SK-N-SH treated with all-trans-retinoic acid at 6 μM for 48 hours (cell line): ENCODE data around the gene DNAJC1.

ENCODE experiments used
- ARNTL ChIP-seq: fragments of 450-650 bp; formaldehyde crosslinking; IDR thresholded peaks from 2 replicates; pipeline ENCODE4 v1.5.0; 2020; ENCODE audit warnings: low read depth, mild to moderate bottlenecking, moderate library complexity, borderline replicate concordance
- CREB5 ChIP-seq: fragments of 250-450 bp; sonication (Bioruptor Pico); IDR thresholded peaks from 2 replicates; pipeline ENCODE4 v1.5.1; 2020; ENCODE audit warnings: low read depth, mild to moderate bottlenecking, moderate library complexity
- CSDC2 ChIP-seq: fragments of 250-450 bp; sonication (Bioruptor Pico); IDR thresholded peaks from 2 replicates; pipeline ENCODE4 v1.5.0; 2020; ENCODE audit warnings: mild to moderate bottlenecking, moderate library complexity
- ESRRG ChIP-seq: fragments of 250-450 bp; sonication (Bioruptor Pico); IDR thresholded peaks from 2 replicates; pipeline ENCODE4 v1.6.1; 2021; ENCODE audit warnings: mild to moderate bottlenecking
- ISL1 ChIP-seq: fragments of 250-450 bp; sonication (Bioruptor Pico); IDR thresholded peaks from 2 replicates; pipeline ENCODE4 v2.1.2; 2022; ENCODE audit warnings: mild to moderate bottlenecking, moderate library complexity
- OSR1 ChIP-seq: fragments of 250-450 bp; sonication (Bioruptor Pico); IDR thresholded peaks from 2 replicates; pipeline ENCODE4 v1.8.0; 2022; ENCODE audit warnings: moderate library complexity, mild to moderate bottlenecking, inconsistent platforms
- RARB ChIP-seq: fragments of 250-450 bp; sonication (Bioruptor Pico); IDR thresholded peaks from 2 replicates; pipeline ENCODE4 v1.8.0; 2021; ENCODE audit warnings: mild to moderate bottlenecking, moderate library complexity
- ZC3H10 ChIP-seq: fragments of 250-450 bp; sonication (Bioruptor Pico); IDR thresholded peaks from 2 replicates; pipeline ENCODE4 v1.5.1; 2021; ENCODE audit warnings: mild to moderate bottlenecking, moderate library complexity
- ZFP3 ChIP-seq: fragments of 250-450 bp; sonication (Bioruptor Pico); IDR thresholded peaks from 2 replicates; pipeline ENCODE4 v1.5.0; 2020; ENCODE audit warnings: mild to moderate bottlenecking, moderate library complexity
- ZFP30 ChIP-seq: fragments of 450-650 bp; formaldehyde crosslinking; IDR thresholded peaks from 2 replicates; pipeline ENCODE4 v1.5.0; 2022; ENCODE audit warnings: mild to moderate bottlenecking, moderate library complexity
- ZNF565 ChIP-seq: fragments of 450-650 bp; formaldehyde crosslinking; conservative IDR thresholded peaks from 2 replicates; pipeline ENCODE4 v1.5.0; 2020; ENCODE audit warnings: low read depth, mild to moderate bottlenecking, moderate library complexity
- ZNF8 ChIP-seq: fragments of 450-650 bp; formaldehyde crosslinking; IDR thresholded peaks from 2 replicates; pipeline ENCODE4 v1.5.0; 2020; ENCODE audit warnings: mild to moderate bottlenecking, moderate library complexity
- TF ChIP-seq, protein P1 (sequence below): fragments of 250-450 bp; sonication (Bioruptor Pico); IDR thresholded peaks from 2 replicates; pipeline ENCODE4 v1.8.0; 2020; ENCODE audit warnings: mild to moderate bottlenecking, moderate library complexity, borderline replicate concordance
- TF ChIP-seq, protein P2 (sequence below): fragments of 250-450 bp; sonication (Bioruptor Pico); IDR thresholded peaks from 2 replicates; pipeline ENCODE4 v1.5.0; 2020; ENCODE audit warnings: mild to moderate bottlenecking, moderate library complexity

DNA sequence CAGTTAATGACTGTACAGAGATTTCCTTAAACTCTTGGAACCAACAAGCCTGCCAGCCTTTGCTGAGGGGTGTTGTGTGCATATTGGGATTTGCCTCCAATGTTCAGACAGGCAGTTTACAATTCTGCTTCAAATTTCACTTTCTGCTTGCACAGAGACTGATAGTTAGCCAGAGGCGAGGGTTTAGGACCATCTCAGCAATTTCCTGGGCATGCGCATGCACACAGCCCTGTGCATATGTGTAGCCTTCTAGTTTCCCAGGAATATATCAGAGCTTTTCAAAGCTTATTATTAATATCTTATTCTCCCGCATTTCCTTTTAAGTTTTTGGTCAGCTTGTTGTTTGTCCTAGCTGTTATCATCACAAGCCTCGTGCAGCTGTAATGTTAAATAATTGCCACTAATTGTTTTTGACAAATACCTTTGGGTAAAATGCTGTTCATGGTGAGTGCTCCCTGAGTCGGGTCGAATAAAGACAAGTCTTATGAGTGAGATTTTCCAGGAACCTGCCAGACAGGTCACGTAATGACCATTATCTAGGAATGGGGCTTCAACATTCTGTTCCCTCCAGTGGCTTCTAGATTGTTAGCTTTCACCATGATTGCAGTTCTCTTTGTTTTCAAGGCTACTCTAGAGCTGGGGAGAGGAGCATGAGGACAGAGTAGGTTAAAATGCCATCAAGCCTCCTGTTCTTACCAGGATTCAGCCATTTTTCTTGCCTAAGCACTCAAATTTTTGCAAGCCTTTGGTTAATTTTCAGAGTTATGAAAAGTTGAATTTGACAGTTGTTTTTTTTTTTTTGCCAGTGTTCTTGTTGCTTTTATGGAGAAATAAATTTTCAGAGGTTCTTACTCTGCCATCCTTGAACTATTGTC, 24.1 kb upstream of the DNAJC1 start:
- TF ChIP-seq ZNF8 (CRISPR knock-in tag) (no peak), ZFP30 (CRISPR knock-in tag) (no peak), ZNF565 (CRISPR knock-in tag) (no peak), ESRRG (CRISPR knock-in tag) (no peak), RARB (no peak), ISL1 (CRISPR knock-in tag) (no peak), ARNTL (CRISPR knock-in tag) (no peak), ZFP3 (CRISPR knock-in tag) (no peak), ZC3H10 (CRISPR knock-in tag) (no peak), CSDC2 (CRISPR knock-in tag) (no peak), OSR1 (CRISPR knock-in tag) (no peak), CREB5 (CRISPR knock-in tag) (no peak)
- TF ChIP-seq, protein P1, sequence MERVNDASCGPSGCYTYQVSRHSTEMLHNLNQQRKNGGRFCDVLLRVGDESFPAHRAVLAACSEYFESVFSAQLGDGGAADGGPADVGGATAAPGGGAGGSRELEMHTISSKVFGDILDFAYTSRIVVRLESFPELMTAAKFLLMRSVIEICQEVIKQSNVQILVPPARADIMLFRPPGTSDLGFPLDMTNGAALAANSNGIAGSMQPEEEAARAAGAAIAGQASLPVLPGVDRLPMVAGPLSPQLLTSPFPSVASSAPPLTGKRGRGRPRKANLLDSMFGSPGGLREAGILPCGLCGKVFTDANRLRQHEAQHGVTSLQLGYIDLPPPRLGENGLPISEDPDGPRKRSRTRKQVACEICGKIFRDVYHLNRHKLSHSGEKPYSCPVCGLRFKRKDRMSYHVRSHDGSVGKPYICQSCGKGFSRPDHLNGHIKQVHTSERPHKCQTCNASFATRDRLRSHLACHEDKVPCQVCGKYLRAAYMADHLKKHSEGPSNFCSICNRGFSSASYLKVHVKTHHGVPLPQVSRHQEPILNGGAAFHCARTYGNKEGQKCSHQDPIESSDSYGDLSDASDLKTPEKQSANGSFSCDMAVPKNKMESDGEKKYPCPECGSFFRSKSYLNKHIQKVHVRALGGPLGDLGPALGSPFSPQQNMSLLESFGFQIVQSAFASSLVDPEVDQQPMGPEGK: no peak
- TF ChIP-seq, protein P2, sequence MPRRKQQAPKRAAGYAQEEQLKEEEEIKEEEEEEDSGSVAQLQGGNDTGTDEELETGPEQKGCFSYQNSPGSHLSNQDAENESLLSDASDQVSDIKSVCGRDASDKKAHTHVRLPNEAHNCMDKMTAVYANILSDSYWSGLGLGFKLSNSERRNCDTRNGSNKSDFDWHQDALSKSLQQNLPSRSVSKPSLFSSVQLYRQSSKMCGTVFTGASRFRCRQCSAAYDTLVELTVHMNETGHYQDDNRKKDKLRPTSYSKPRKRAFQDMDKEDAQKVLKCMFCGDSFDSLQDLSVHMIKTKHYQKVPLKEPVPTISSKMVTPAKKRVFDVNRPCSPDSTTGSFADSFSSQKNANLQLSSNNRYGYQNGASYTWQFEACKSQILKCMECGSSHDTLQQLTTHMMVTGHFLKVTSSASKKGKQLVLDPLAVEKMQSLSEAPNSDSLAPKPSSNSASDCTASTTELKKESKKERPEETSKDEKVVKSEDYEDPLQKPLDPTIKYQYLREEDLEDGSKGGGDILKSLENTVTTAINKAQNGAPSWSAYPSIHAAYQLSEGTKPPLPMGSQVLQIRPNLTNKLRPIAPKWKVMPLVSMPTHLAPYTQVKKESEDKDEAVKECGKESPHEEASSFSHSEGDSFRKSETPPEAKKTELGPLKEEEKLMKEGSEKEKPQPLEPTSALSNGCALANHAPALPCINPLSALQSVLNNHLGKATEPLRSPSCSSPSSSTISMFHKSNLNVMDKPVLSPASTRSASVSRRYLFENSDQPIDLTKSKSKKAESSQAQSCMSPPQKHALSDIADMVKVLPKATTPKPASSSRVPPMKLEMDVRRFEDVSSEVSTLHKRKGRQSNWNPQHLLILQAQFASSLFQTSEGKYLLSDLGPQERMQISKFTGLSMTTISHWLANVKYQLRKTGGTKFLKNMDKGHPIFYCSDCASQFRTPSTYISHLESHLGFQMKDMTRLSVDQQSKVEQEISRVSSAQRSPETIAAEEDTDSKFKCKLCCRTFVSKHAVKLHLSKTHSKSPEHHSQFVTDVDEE: no peak
